OCI-LY7 (cell line): ENCODE measurements around the gene SLC4A5. TPM values are rescaled to one million over a fixed set of nuclear protein-coding genes. Genes with fewer than 3 reads are reported as not detected.

Experiments
- BruUV-seq: library from RNA; stranded (reverse); fragments of 400-500 nt; replicated peaks from 2 replicates; lab custom pipeline; 2021; lab: Mats Ljungman, UMichigan
- CTCF ChIA-PET: fragments of 300-600 bp; sonication (Branson Sonifier 250); formaldehyde crosslinking; loops from one replicate; lab custom pipeline; 2022; ENCODE audit warnings: antibody characterized with exemption; ENCODE audit not compliant: unreplicated experiment; lab: Charles Lee
- POLR2A ChIA-PET: fragments of 300-600 bp; sonication (Branson Sonifier 250); formaldehyde crosslinking; loops from one replicate; lab custom pipeline; 2022; ENCODE audit warnings: antibody characterized with exemption; lab: Charles Lee
- DNase-seq: peaks from one replicate; pipeline ENCODE4 v3.0.0-alpha.2; 2015; ENCODE audit warnings: low spot score
- H2AFZ ChIP-seq: fragments of 200-600 bp; sonication (generic), shearing (Covaris generic); 2 replicates; pipeline ENCODE4 v1.6.1; 2014; ENCODE audit warnings: mild to moderate bottlenecking, antibody characterized with exemption, low read length, moderate library complexity
- H3K27ac ChIP-seq: fragments of 200-600 bp; sonication (generic); 2 replicates; pipeline ENCODE4 v1.5.1; 2014; ENCODE audit warnings: mixed run types, low read depth, mild to moderate bottlenecking, moderate library complexity, low read length, inconsistent platforms; ENCODE audit not compliant: poor library complexity, severe bottlenecking
- H3K36me3 ChIP-seq: fragments of 200-600 bp; sonication (generic); 2 replicates; pipeline ENCODE4 v1.6.1; 2014; ENCODE audit warnings: mild to moderate bottlenecking, antibody characterized with exemption, low read length, moderate library complexity, mixed read lengths; ENCODE audit not compliant: insufficient read depth
- H3K4me1 ChIP-seq: fragments of 200-600 bp; sonication (generic); 2 replicates; pipeline ENCODE4 v1.5.1; 2014; ENCODE audit warnings: mild to moderate bottlenecking, low read length; ENCODE audit not compliant: insufficient read depth, poor library complexity, severe bottlenecking
- H3K4me2 ChIP-seq: fragments of 200-600 bp; sonication (generic); 2 replicates; pipeline ENCODE4 v1.6.1; 2014; ENCODE audit warnings: mild to moderate bottlenecking, low read length
- H3K4me3 ChIP-seq: fragments of 200-600 bp; sonication (generic); 2 replicates; pipeline ENCODE4 v1.5.1; 2014; ENCODE audit warnings: mild to moderate bottlenecking, low read depth, low read length; ENCODE audit not compliant: poor library complexity, severe bottlenecking
- H3K79me2 ChIP-seq: fragments of 200-600 bp; sonication (generic); 2 replicates; pipeline ENCODE4 v1.6.1; 2016; ENCODE audit warnings: low read depth, mild to moderate bottlenecking, low read length, moderate library complexity, mixed read lengths; ENCODE audit not compliant: insufficient read depth
- H3K9me2 ChIP-seq: fragments of 200-600 bp; sonication (generic); 2 replicates; pipeline ENCODE4 v1.6.1; 2016; ENCODE audit warnings: mild to moderate bottlenecking, low read length, mixed read lengths; ENCODE audit not compliant: insufficient read depth
- H3K9me3 ChIP-seq: fragments of 200-600 bp; sonication (generic); 2 replicates; pipeline ENCODE4 v1.6.1; 2014; ENCODE audit warnings: mild to moderate bottlenecking, mixed run types, low read length, mixed read lengths
- H4K20me1 ChIP-seq: fragments of 200-600 bp; sonication (generic); 2 replicates; pipeline ENCODE4 v1.6.1; 2014; ENCODE audit warnings: mild to moderate bottlenecking, antibody characterized with exemption, low read length, moderate library complexity, mixed read lengths; ENCODE audit not compliant: insufficient read depth
- EZH2phosphoT487 ChIP-seq: fragments of 200-600 bp; sonication (generic); IDR thresholded peaks from 2 replicates; pipeline ENCODE4 v1.6.1; 2018; ENCODE audit warnings: low read depth, borderline replicate concordance, mild to moderate bottlenecking, mixed run types, antibody characterized with exemption, low read length, moderate library complexity, mixed read lengths
- intact Hi-C: fragments of 100-400 bp; cut with micrococcal nuclease; formaldehyde crosslinking; loops from one replicate; pipeline ENCODE4 v1.10.0; 2022; ENCODE audit not compliant: unreplicated experiment
- total RNA-seq, 2 experiments: library from RNA; depleted of rRNA in 1 of 2; stranded (reverse); fragments of >200 nt in 1 of 2; shearing (Covaris generic) in 1 of 2; gene quantifications; 2 replicates each; pipeline ENCODE4 v1.2.3, GENCODE V29; 2014 to 2022
- TF ChIP-seq, protein P1 (sequence below): fragments of 200-600 bp; sonication (generic); conservative IDR thresholded peaks from 2 replicates; pipeline ENCODE4 v1.5.1; 2014; ENCODE audit warnings: mild to moderate bottlenecking, antibody characterized with exemption, low read length, moderate library complexity, mixed read lengths

Gene SLC4A5
- total RNA-seq, 2 experiments from 2014 or later = 1.2 to 7.0 TPM

DNA sequence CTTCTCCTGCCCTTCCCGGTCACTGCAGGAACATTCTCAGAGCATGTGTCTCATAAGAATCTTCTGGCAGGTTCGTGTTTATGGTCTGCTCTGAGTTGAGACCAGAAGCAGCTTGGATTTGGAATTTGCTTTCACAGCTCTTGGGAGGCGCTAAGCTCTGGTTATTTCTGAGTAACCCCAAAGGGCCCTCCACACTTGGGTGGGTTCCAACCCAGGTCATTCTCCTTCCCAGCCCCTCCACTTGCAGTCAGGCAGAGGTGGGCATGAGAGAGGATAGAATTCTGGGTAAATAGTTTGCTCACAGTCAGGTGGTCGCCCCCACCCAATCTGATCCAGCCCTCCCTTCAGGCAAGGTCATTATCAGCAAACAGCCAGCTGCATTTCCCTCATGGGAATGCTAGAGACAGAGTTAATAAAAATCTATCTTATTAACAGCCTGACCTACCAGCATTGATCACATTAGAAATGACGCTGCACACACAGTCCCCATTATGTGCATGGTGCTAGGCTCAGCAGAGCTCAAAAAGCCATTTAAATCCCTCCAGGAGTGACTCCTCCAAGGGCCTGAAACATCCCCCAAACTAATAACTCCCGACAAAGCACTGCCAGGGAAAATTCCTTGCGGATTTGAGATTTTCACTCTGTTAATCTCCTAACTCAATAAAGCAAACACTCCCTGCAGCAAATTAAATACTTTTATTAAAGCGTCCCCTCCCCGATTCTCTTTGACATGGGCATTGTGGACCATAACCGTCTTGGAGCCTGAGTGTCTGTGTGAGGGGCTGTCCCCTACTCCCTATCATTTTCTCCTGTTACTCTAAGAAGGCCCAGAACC is 61.9 kb downstream of the SLC4A5 start:
- no peaks in the 10 kb centered on the region for H3K79me2 ChIP-seq
- POLR2A ChIA-PET = interaction anchor here (0.7 kb wide), 1 partner anchor 10 kb away, joined by 4 read pairs; no protein-coding TSS in a partner anchor
- no peak overlapping the region for H3K4me2 ChIP-seq
- H3K36me3 ChIP-seq = no peaks in the 10 kb centered on the region
- H3K4me3 ChIP-seq = no peak overlapping the region
- no peaks in the 10 kb centered on the region for H3K4me1 ChIP-seq
- no peaks in the 10 kb centered on the region for H3K9me2 ChIP-seq
- intact Hi-C loops = no loop called here
- H2AFZ ChIP-seq = no peak overlapping the region
- H3K27ac ChIP-seq = no peak overlapping the region
- no TSS peak for BruUV-seq
- DNase-seq = no peak
- H4K20me1 ChIP-seq = no peaks in the 10 kb centered on the region
- no peaks in the 10 kb centered on the region for H3K9me3 ChIP-seq
- CTCF ChIA-PET = no interaction called here
- TF ChIP-seq, protein P1, sequence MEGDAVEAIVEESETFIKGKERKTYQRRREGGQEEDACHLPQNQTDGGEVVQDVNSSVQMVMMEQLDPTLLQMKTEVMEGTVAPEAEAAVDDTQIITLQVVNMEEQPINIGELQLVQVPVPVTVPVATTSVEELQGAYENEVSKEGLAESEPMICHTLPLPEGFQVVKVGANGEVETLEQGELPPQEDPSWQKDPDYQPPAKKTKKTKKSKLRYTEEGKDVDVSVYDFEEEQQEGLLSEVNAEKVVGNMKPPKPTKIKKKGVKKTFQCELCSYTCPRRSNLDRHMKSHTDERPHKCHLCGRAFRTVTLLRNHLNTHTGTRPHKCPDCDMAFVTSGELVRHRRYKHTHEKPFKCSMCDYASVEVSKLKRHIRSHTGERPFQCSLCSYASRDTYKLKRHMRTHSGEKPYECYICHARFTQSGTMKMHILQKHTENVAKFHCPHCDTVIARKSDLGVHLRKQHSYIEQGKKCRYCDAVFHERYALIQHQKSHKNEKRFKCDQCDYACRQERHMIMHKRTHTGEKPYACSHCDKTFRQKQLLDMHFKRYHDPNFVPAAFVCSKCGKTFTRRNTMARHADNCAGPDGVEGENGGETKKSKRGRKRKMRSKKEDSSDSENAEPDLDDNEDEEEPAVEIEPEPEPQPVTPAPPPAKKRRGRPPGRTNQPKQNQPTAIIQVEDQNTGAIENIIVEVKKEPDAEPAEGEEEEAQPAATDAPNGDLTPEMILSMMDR = no peak
- TF ChIP-seq EZH2phosphoT487 = no peak

DNA sequence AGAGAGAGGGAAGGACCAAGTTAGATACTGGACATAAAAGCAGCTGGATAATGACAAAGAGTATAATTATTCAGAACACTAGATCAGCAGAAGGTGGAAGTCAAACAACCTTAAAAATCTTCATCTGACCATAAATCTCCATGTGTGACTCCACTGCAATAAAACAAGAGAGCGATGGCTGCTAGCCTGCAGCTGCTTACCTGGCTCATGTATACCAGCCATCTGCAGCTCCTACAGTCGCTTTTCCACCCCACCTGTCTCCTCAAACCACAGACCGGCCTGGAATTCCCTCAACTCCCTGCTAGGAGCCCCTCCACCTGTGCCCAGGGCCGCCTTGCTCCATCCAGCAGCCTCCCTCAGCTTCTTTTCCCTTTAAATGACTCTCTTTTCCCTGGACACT is 64.5 kb downstream of the SLC4A5 start:
- BruUV-seq = no TSS peak

More for the DNA sequence above, 64.5 kb downstream of the SLC4A5 start:
- no peak overlapping the region for H3K4me3 ChIP-seq
- no peaks in the 10 kb centered on the region for H3K9me3 ChIP-seq
- no peaks in the 10 kb centered on the region for H3K36me3 ChIP-seq
- H4K20me1 ChIP-seq = no peaks in the 10 kb centered on the region
- TF ChIP-seq, protein P1 = no peak
- no peak for TF ChIP-seq EZH2phosphoT487
- H3K4me1 ChIP-seq = peaks cover 7% of the 10 kb centered on the region
- DNase-seq = no peak
- H3K79me2 ChIP-seq = no peaks in the 10 kb centered on the region
- ChIA-PET CTCF (no interaction called here), POLR2A (no interaction called here)
- no peak overlapping the region for H3K27ac ChIP-seq
- no peak overlapping the region for H3K4me2 ChIP-seq
- H2AFZ ChIP-seq = no peak overlapping the region
- intact Hi-C loops = no loop called here
- H3K9me2 ChIP-seq = no peaks in the 10 kb centered on the region
